KOPT-K1 (cell line): ENCODE data around the gene MCHR1.
"Not testable (repeated sequence)": the region's sequence is repeated elsewhere in the genome, so short reads cannot be mapped to it uniquely, and the experiment has no call there.

Experiments used
- H3K27ac ChIP-seq: fragments of 200-600 bp; sonication (generic); 2 replicates; pipeline ENCODE4 v1.5.1; 2016; ENCODE audit warnings: antibody characterized with exemption, mild to moderate bottlenecking, low read depth, low read length; ENCODE audit not compliant: poor library complexity, severe bottlenecking
- H3K36me3 ChIP-seq: fragments of 200-600 bp; sonication (generic); 2 replicates; pipeline ENCODE4 v1.5.1; 2017; ENCODE audit warnings: antibody characterized with exemption, mild to moderate bottlenecking, low read length, moderate library complexity; ENCODE audit not compliant: insufficient read depth
- H3K9me3 ChIP-seq: fragments of 200-600 bp; sonication (generic); 2 replicates; pipeline ENCODE4 v1.5.1; 2017; ENCODE audit warnings: antibody characterized with exemption, low read length, mild to moderate bottlenecking; ENCODE audit not compliant: insufficient read depth, poor library complexity, severe bottlenecking

The MCHR1 gene

GRCh38 chr22:40671796-40672360 is 7.4 kb upstream of the MCHR1 start:
- Histone ChIP-seq H3K27ac (no peak overlapping the region), H3K36me3 (no peaks in the 10 kb centered on the region), H3K9me3 (no peaks in the 10 kb centered on the region)

DNA sequence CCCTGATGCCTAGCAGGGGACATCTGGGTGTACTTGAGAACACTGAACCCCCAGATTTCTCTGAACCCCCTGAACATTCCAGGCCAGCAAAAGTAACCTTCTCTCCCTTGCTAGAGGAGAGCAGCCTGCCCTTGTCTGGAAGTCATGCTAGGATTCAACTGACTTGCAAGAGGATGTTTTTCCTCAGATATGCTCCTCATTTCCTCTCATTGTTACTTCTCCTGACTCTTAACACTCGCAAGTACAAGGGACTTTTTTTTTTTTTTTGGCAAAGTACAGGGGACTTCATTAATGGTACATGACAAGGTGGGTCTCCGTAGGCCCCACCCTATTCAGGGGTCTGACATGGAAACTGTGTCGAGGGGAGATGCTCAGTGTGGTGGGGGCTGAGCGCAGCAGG is 6.3 kb upstream of the MCHR1 start:
- H3K27ac ChIP-seq, result no peak overlapping the region
- no peaks in the 10 kb centered on the region for H3K9me3 ChIP-seq
- no peaks in the 10 kb centered on the region for H3K36me3 ChIP-seq

GRCh38 chr22:40674274-40674673 is 5.0 kb upstream of the MCHR1 start:
- H3K27ac ChIP-seq, result no peak overlapping the region
- no peaks in the 10 kb centered on the region for H3K36me3 ChIP-seq
- H3K9me3 ChIP-seq, result no peaks in the 10 kb centered on the region

- not testable (repeated sequence) for H3K36me3 ChIP-seq, H3K27ac ChIP-seq, H3K9me3 ChIP-seq
Observed at GRCh38 chr22:40676166-40676565, 3.1 kb upstream of the MCHR1 start.

DNA sequence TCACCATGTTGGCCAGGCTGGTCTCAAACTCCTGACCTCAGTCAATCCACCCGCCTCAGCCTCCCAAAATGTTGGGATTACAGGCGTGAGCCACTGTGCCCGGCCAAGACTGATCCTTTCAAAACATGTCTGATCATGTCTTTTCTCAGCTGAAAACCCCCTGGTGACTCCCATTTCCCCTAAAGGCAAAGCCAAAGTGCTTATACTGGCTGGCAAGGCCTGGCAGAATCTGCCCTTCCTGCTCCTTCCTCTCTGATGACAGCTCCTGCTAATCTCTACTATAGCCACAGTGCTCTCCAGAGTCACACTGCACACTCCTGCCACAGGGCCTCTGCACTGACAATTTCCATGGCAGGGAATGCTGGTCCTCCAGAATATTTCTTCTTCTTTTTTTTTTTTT is 2.6 kb upstream of the MCHR1 start:
- Histone ChIP-seq H3K36me3 (no peaks in the 10 kb centered on the region), H3K27ac (no peak overlapping the region), H3K9me3 (no peaks in the 10 kb centered on the region)

DNA sequence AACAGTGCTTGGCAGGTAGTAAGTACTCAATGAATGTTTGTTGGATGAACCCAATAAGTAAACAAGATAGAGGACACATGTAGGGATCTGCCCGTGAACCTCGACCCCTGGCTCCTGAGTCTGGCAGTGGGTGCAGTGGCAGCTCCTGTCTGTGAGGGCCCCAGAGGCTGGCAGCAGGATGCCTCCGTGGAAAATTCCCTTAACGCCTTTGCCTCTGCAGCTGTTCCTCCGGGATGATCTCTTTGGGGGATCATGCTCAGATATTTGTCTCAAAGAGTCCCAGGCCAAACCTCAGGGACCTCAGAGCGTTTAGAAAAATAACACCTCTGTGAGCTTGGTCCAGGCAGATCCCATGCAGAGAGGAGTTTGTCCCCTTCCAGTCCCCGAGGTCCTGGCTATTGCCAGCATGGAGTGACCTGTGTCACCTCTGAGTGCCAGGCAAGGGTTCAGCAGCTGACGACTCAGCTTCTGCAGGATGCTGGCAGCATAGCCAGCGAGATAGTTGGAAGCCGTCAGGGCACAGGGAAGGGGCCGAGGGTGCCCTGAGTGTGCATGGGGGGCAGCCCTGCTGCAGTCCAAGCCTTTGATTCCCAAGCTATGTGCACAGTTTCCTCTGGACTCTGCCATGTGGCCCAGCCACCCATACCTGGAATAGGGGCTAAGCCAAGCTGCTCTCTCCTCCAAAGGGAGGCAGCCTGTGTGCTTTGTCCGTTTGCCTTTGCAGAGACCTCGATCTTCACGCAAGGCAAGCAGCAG is 613 bp upstream of the MCHR1 start:
- H3K27ac ChIP-seq, result no peak overlapping the region
- no peaks in the 10 kb centered on the region for H3K9me3 ChIP-seq
- H3K36me3 ChIP-seq, result no peaks in the 10 kb centered on the region

- H3K9me3 ChIP-seq, result no peaks in the 10 kb centered on the region
- H3K27ac ChIP-seq, result no peak overlapping the region
- no peaks in the 10 kb centered on the region for H3K36me3 ChIP-seq
Observed at GRCh38 chr22:40679964-40680818, 907 bp downstream of the MCHR1 start.

DNA sequence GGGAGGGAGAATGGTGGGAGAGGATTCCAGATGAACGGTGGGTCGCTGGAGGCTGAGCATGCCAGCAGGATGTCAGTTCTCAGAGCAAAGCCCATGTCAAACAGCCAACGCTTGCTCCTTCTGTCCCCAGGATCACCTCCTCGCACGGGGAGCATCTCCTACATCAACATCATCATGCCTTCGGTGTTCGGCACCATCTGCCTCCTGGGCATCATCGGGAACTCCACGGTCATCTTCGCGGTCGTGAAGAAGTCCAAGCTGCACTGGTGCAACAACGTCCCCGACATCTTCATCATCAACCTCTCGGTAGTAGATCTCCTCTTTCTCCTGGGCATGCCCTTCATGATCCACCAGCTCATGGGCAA is 1.5 kb downstream of the MCHR1 start:
- Histone ChIP-seq H3K27ac (no peak overlapping the region), H3K36me3 (no peaks in the 10 kb centered on the region), H3K9me3 (no peaks in the 10 kb centered on the region)

DNA sequence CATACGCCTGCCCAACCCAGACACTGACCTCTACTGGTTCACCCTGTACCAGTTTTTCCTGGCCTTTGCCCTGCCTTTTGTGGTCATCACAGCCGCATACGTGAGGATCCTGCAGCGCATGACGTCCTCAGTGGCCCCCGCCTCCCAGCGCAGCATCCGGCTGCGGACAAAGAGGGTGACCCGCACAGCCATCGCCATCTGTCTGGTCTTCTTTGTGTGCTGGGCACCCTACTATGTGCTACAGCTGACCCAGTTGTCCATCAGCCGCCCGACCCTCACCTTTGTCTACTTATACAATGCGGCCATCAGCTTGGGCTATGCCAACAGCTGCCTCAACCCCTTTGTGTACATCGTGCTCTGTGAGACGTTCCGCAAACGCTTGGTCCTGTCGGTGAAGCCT is 2.2 kb downstream of the MCHR1 start:
- Histone ChIP-seq H3K36me3 (no peaks in the 10 kb centered on the region), H3K27ac (no peak overlapping the region), H3K9me3 (no peaks in the 10 kb centered on the region)

DNA sequence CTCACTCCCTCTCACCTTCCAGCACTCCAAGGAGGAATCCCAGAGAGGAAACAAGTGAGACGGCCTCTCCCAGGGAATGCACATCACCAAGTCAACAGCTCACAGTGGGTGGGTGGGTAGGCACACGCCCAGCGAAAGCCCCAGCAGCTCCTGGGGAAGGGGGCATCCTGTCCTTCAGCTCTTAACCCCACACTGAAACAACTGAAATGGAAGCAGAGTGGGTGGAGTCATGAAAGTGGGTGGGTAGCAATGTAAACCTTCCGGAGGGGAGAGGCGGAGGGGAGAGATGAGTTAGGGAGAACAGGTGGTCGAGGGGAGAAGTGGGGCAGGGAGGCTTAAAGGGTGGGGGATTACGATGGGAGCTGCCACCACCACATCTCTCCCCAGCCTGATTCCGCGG is 5.4 kb downstream of the MCHR1 start:
- peak overlapping the region; percentile 80 for H3K27ac ChIP-seq
- no peaks in the 10 kb centered on the region for H3K36me3 ChIP-seq
- no peaks in the 10 kb centered on the region for H3K9me3 ChIP-seq

DNA sequence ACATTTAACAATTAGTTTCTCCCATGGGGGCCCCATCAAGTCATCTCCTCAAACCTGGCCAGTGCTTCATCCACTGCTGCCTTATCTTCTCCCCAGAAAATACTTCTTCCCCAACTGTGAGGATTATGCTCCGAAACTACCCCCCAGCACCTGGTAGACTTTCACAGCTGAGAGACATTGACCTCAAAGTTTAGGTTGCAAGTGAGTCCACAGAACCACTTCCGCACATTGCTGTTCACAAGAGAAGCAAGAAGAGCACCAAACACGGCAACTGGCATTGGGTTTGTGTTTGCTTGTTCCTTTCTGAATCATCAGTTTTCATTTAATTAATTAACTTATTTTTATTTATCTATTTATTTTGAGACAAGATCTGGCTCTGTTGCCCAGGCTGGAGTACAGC is 6.1 kb downstream of the MCHR1 start:
- Histone ChIP-seq H3K27ac (peak overlapping the region; percentile 80), H3K36me3 (no peaks in the 10 kb centered on the region), H3K9me3 (no peaks in the 10 kb centered on the region)

- H3K9me3 ChIP-seq, result no peaks in the 10 kb centered on the region
- no peak overlapping the region for H3K27ac ChIP-seq
- no peaks in the 10 kb centered on the region for H3K36me3 ChIP-seq
Observed at GRCh38 chr22:40687706-40688105, 8.4 kb downstream of the MCHR1 start.

DNA sequence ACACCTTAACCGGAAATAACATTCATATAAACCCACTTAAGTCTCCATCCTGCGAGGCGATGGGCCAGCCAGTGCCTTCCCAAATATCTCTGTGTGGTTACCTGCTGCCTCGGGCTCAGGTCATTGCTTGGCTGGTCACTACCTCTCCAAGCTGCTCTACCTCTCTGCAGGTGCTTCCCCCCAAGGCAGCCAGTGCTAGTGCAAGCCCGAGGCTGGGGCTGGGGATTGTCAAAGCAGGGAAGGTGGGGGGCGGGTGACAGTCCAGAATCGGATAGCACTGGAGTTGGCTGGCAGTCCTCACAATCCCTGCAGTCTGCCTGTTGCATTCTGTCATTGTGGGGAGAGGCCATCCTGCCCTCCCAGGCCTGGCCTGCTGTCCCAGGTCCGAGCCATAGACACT is 11.1 kb downstream of the MCHR1 start:
- Histone ChIP-seq H3K9me3 (no peaks in the 10 kb centered on the region), H3K27ac (no peak overlapping the region)

DNA sequence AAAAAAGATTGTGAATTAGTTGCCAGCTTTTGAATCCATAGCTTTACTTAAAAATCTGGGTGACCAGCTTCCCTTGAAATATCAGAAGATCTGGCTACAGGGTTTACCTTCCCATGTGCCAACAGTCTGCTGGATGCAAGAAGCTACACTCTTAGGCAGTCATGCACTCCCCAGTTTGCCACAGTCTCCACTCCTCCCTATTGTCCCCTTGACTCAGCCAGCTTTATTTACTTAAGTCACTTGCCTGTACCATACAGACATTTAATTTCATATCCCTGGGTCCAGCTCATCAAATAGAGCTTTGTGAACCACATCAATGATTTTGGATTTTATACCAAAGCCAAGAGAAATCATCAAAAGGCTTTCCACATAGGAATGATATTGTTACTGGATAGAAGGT is 12.2 kb downstream of the MCHR1 start:
- Histone ChIP-seq H3K27ac (no peak overlapping the region), H3K36me3 (no peaks in the 10 kb centered on the region), H3K9me3 (no peaks in the 10 kb centered on the region)

More for the DNA sequence above, 11.1 kb downstream of the MCHR1 start:
- no peaks in the 10 kb centered on the region for H3K36me3 ChIP-seq

GRCh38 chr22:40694411-40694810 is 15.1 kb downstream of the MCHR1 start:
- no peak overlapping the region for H3K27ac ChIP-seq

More at GRCh38 chr22:40694411-40694810, 15.1 kb downstream of the MCHR1 start:
- H3K36me3 ChIP-seq, result no peaks in the 10 kb centered on the region
- H3K9me3 ChIP-seq, result no peaks in the 10 kb centered on the region
